OCI-LY7 (cell line): ENCODE results near the gene FANCL. TPM values are rescaled to one million over a fixed set of nuclear protein-coding genes. Genes with fewer than 3 reads are reported as not detected.

Experiments used
- BruUV-seq: library from RNA; stranded (reverse); fragments of 400-500 nt; replicated peaks from 2 replicates; lab custom pipeline; 2021; lab: Mats Ljungman, UMichigan
- CTCF ChIA-PET: fragments of 300-600 bp; sonication (Branson Sonifier 250); formaldehyde crosslinking; loops from one replicate; lab custom pipeline; 2022; ENCODE audit warnings: antibody characterized with exemption; ENCODE audit not compliant: unreplicated experiment; lab: Charles Lee
- POLR2A ChIA-PET: fragments of 300-600 bp; sonication (Branson Sonifier 250); formaldehyde crosslinking; loops from one replicate; lab custom pipeline; 2022; ENCODE audit warnings: antibody characterized with exemption; lab: Charles Lee
- DNase-seq: peaks from one replicate; pipeline ENCODE4 v3.0.0-alpha.2; 2015; ENCODE audit warnings: low spot score
- H2AFZ ChIP-seq: fragments of 200-600 bp; sonication (generic), shearing (Covaris generic); 2 replicates; pipeline ENCODE4 v1.6.1; 2014; ENCODE audit warnings: mild to moderate bottlenecking, antibody characterized with exemption, low read length, moderate library complexity
- H3K27ac ChIP-seq: fragments of 200-600 bp; sonication (generic); 2 replicates; pipeline ENCODE4 v1.5.1; 2014; ENCODE audit warnings: mixed run types, low read depth, mild to moderate bottlenecking, moderate library complexity, low read length, inconsistent platforms; ENCODE audit not compliant: poor library complexity, severe bottlenecking
- H3K36me3 ChIP-seq: fragments of 200-600 bp; sonication (generic); 2 replicates; pipeline ENCODE4 v1.6.1; 2014; ENCODE audit warnings: mild to moderate bottlenecking, antibody characterized with exemption, low read length, moderate library complexity, mixed read lengths; ENCODE audit not compliant: insufficient read depth
- H3K4me1 ChIP-seq: fragments of 200-600 bp; sonication (generic); 2 replicates; pipeline ENCODE4 v1.5.1; 2014; ENCODE audit warnings: mild to moderate bottlenecking, low read length; ENCODE audit not compliant: insufficient read depth, poor library complexity, severe bottlenecking
- H3K4me2 ChIP-seq: fragments of 200-600 bp; sonication (generic); 2 replicates; pipeline ENCODE4 v1.6.1; 2014; ENCODE audit warnings: mild to moderate bottlenecking, low read length
- H3K4me3 ChIP-seq: fragments of 200-600 bp; sonication (generic); 2 replicates; pipeline ENCODE4 v1.5.1; 2014; ENCODE audit warnings: mild to moderate bottlenecking, low read depth, low read length; ENCODE audit not compliant: poor library complexity, severe bottlenecking
- H3K79me2 ChIP-seq: fragments of 200-600 bp; sonication (generic); 2 replicates; pipeline ENCODE4 v1.6.1; 2016; ENCODE audit warnings: low read depth, mild to moderate bottlenecking, low read length, moderate library complexity, mixed read lengths; ENCODE audit not compliant: insufficient read depth
- H3K9me2 ChIP-seq: fragments of 200-600 bp; sonication (generic); 2 replicates; pipeline ENCODE4 v1.6.1; 2016; ENCODE audit warnings: mild to moderate bottlenecking, low read length, mixed read lengths; ENCODE audit not compliant: insufficient read depth
- H3K9me3 ChIP-seq: fragments of 200-600 bp; sonication (generic); 2 replicates; pipeline ENCODE4 v1.6.1; 2014; ENCODE audit warnings: mild to moderate bottlenecking, mixed run types, low read length, mixed read lengths
- H4K20me1 ChIP-seq: fragments of 200-600 bp; sonication (generic); 2 replicates; pipeline ENCODE4 v1.6.1; 2014; ENCODE audit warnings: mild to moderate bottlenecking, antibody characterized with exemption, low read length, moderate library complexity, mixed read lengths; ENCODE audit not compliant: insufficient read depth
- EZH2phosphoT487 ChIP-seq: fragments of 200-600 bp; sonication (generic); IDR thresholded peaks from 2 replicates; pipeline ENCODE4 v1.6.1; 2018; ENCODE audit warnings: low read depth, borderline replicate concordance, mild to moderate bottlenecking, mixed run types, antibody characterized with exemption, low read length, moderate library complexity, mixed read lengths
- intact Hi-C: fragments of 100-400 bp; cut with micrococcal nuclease; formaldehyde crosslinking; loops from one replicate; pipeline ENCODE4 v1.10.0; 2022; ENCODE audit not compliant: unreplicated experiment
- total RNA-seq, 2 experiments: library from RNA; depleted of rRNA in 1 of 2; stranded (reverse); fragments of >200 nt in 1 of 2; shearing (Covaris generic) in 1 of 2; gene quantifications; 2 replicates each; pipeline ENCODE4 v1.2.3, GENCODE V29; 2014 to 2022
- TF ChIP-seq, protein P1 (sequence below): fragments of 200-600 bp; sonication (generic); conservative IDR thresholded peaks from 2 replicates; pipeline ENCODE4 v1.5.1; 2014; ENCODE audit warnings: mild to moderate bottlenecking, antibody characterized with exemption, low read length, moderate library complexity, mixed read lengths

FANCL gene
- total RNA-seq, 2 experiments from 2014 or later = 32.8 to 33.0 TPM

DNA sequence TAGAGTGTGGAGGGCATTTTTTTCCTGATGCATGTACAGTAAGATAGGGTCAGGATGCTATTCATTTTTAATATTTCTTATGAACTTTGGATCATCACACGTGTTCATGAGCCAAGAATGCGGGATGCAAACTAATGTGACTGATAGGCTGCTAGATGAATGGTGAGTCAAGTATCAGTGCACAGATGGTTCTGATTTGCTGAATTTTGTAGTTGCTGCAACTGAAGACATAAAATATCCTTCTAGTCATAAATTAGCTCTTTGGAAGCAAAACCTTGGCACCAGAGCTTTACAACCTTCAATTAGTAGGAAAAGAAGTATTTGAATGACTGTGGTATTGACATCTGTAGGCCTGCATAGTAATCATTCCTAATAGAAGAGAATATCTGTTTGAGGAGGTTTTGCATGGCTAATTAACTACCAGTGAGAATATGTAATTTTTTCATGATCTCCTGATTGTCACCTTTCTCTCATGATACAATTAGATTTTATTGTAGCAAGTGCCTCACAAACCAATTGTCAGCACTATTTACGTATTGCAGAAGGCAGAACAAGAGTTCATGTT is 100.5 kb downstream of the FANCL start:
- POLR2A ChIA-PET = interaction anchor here (0.7 kb wide), 1 partner anchor 114 kb away, joined by 4 read pairs; no protein-coding TSS in a partner anchor
- Histone ChIP-seq H3K79me2 (no peaks in the 10 kb centered on the region), H3K4me1 (no peaks in the 10 kb centered on the region), H2AFZ (no peak overlapping the region), H3K4me2 (no peak overlapping the region), H4K20me1 (no peaks in the 10 kb centered on the region), H3K36me3 (no peaks in the 10 kb centered on the region), H3K9me2 (no peaks in the 10 kb centered on the region), H3K4me3 (no peak overlapping the region), H3K27ac (no peak overlapping the region), H3K9me3 (no peaks in the 10 kb centered on the region)
- no TSS peak for BruUV-seq
- intact Hi-C loops = no loop called here
- TF ChIP-seq, protein P1, sequence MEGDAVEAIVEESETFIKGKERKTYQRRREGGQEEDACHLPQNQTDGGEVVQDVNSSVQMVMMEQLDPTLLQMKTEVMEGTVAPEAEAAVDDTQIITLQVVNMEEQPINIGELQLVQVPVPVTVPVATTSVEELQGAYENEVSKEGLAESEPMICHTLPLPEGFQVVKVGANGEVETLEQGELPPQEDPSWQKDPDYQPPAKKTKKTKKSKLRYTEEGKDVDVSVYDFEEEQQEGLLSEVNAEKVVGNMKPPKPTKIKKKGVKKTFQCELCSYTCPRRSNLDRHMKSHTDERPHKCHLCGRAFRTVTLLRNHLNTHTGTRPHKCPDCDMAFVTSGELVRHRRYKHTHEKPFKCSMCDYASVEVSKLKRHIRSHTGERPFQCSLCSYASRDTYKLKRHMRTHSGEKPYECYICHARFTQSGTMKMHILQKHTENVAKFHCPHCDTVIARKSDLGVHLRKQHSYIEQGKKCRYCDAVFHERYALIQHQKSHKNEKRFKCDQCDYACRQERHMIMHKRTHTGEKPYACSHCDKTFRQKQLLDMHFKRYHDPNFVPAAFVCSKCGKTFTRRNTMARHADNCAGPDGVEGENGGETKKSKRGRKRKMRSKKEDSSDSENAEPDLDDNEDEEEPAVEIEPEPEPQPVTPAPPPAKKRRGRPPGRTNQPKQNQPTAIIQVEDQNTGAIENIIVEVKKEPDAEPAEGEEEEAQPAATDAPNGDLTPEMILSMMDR = no peak
- TF ChIP-seq EZH2phosphoT487 = no peak
- no peak for DNase-seq
- CTCF ChIA-PET = no interaction called here

- no TSS peak for BruUV-seq
- no peaks in the 10 kb centered on the region for H3K36me3 ChIP-seq
- no peaks in the 10 kb centered on the region for H3K79me2 ChIP-seq
- H3K4me2 ChIP-seq = no peak overlapping the region
- ChIA-PET POLR2A (no interaction called here), CTCF (no interaction called here)
- TF ChIP-seq, protein P1 = no peak
- TF ChIP-seq EZH2phosphoT487 = no peak
- intact Hi-C loops = no loop called here
- no peak overlapping the region for H3K27ac ChIP-seq
- H3K9me2 ChIP-seq = no peaks in the 10 kb centered on the region
- H2AFZ ChIP-seq = no peak overlapping the region
- H3K9me3 ChIP-seq = no peaks in the 10 kb centered on the region
- H4K20me1 ChIP-seq = no peaks in the 10 kb centered on the region
- DNase-seq = no peak
- H3K4me3 ChIP-seq = no peak overlapping the region
- H3K4me1 ChIP-seq = no peaks in the 10 kb centered on the region
Observed at GRCh38 chr2:58138396-58139030, 102.6 kb downstream of the FANCL start.

DNA sequence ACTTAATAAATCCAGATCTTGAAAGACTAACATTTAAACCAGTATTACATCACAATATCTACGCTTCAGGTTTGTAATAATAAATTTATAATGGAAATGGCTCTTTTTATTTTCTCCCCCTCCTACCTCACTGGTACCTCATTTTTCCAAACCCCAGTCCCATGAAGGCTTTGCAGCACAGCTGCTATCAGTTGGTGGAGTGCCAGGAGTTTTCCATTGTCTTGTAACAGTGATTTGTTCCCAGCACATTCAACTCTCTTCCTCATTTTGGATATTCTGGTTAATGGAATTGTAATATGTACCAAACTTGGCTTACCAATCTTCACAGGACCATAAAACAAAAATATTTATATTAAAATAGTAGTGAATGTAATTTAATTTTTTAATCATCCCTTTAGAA is 103.3 kb downstream of the FANCL start:
- no peak for DNase-seq
- intact Hi-C loops = no loop called here
- no peaks in the 10 kb centered on the region for H3K9me3 ChIP-seq
- no peaks in the 10 kb centered on the region for H3K79me2 ChIP-seq
- H2AFZ ChIP-seq = no peak overlapping the region
- H3K4me1 ChIP-seq = no peaks in the 10 kb centered on the region
- ChIA-PET CTCF (no interaction called here), POLR2A (no interaction called here)
- no peak overlapping the region for H3K4me2 ChIP-seq
- BruUV-seq = no TSS peak
- H4K20me1 ChIP-seq = no peaks in the 10 kb centered on the region
- H3K9me2 ChIP-seq = no peaks in the 10 kb centered on the region
- H3K27ac ChIP-seq = no peak overlapping the region
- TF ChIP-seq, protein P1 = no peak
- TF ChIP-seq EZH2phosphoT487 = no peak
- no peak overlapping the region for H3K4me3 ChIP-seq
- H3K36me3 ChIP-seq = no peaks in the 10 kb centered on the region
